Chondrocyte (in vitro differentiated cells): ENCODE data around the gene ADRA2B. TPM values are rescaled to one million over a fixed set of nuclear protein-coding genes. Genes with fewer than 3 reads are reported as not detected.

Experiments
- DNase-seq: peaks from one replicate; pipeline ENCODE4 v3.0.0; 2021; ENCODE audit warnings: mixed read lengths, low spot score
- H3K27ac Mint-ChIP-seq: one replicate; pipeline ENCODE4 v1.8.0; 2021; ENCODE audit warnings: mild to moderate bottlenecking, moderate library complexity, mixed read lengths; ENCODE audit not compliant: unreplicated experiment
- H3K27me3 Mint-ChIP-seq: 2 replicates; pipeline ENCODE4 v1.8.0; 2021; ENCODE audit warnings: low read depth, mixed read lengths
- H3K36me3 Mint-ChIP-seq: 2 replicates; pipeline ENCODE4 v1.8.0; 2021; ENCODE audit warnings: low read depth, mixed read lengths
- H3K4me1 Mint-ChIP-seq: 2 replicates; pipeline ENCODE4 v1.8.0; 2021; ENCODE audit warnings: low read depth, mild to moderate bottlenecking, mixed read lengths
- H3K4me3 Mint-ChIP-seq: one replicate; pipeline ENCODE4 v1.8.0; 2021; ENCODE audit warnings: mild to moderate bottlenecking, moderate library complexity, mixed read lengths; ENCODE audit not compliant: unreplicated experiment
- H3K9me3 Mint-ChIP-seq: 2 replicates; pipeline ENCODE4 v1.8.0; 2021; ENCODE audit warnings: low read depth, mixed read lengths
- CTCF ChIP-seq: fragments of 200-600 bp; sonication (generic); IDR thresholded peaks from 2 replicates; pipeline ENCODE4 v1.5.0; 2021; ENCODE audit warnings: antibody characterized with exemption, mild to moderate bottlenecking, moderate library complexity
- total RNA-seq: library from RNA; stranded (reverse); gene quantifications from 3 replicates; pipeline ENCODE4 v1.2.1, GENCODE V29; 2021

Gene ADRA2B
- total RNA-seq, 1 donor from 2014 or later, result 0.07 TPM

DNA sequence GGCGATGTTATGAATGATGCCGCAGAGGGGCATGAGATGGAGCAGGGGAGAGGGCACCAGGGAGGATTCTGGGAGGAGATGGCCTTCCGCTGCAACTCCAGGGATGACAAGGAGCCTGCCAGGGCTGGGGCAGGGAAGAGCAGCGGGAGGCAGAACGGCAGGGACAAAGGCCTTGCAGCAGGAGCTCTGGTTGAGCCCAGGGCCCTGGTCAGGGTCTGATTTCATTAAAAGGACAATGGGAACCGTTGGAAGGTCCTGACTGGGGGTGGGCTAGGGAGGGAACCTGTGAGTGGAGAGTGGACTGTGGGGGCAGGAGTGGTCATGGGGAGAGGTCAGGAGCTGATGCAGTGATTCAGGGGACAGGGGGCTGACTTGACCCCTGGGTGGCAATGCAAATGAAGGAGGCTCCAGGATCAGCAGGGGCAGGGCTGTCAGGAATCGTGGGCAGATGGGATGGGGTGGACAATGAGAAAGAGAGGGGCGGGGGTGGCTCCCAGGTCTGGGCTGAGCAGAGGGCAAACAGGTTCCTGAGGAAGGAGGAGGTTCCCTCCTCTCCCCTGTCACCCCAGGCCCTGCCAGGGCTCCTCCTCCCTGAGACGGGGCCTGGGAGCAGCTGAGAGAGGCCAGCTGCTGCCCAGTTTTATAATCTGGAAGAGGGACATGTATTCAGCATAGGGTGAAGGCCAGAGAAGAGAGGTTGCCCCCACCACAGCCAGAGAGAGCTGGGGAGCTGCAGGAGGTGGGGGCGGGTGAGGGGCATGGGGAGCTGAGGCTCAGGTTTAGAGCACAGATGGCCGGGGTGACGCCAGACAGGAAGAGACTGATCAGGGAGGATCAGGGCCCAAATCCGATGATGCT lies 36.2 kb upstream of the ADRA2B start:
- Mint-ChIP-seq H3K36me3 (no peaks in the 10 kb centered on the region), H3K4me3 (no peak overlapping the region), H3K9me3 (no peaks in the 10 kb centered on the region), H3K27ac (no peak overlapping the region), H3K4me1 (peaks cover 5% of the 10 kb centered on the region), H3K27me3 (peaks cover 2% of the 10 kb centered on the region)
- TF ChIP-seq CTCF, result no peak
- DNase-seq, result peak; percentile 57

DNA sequence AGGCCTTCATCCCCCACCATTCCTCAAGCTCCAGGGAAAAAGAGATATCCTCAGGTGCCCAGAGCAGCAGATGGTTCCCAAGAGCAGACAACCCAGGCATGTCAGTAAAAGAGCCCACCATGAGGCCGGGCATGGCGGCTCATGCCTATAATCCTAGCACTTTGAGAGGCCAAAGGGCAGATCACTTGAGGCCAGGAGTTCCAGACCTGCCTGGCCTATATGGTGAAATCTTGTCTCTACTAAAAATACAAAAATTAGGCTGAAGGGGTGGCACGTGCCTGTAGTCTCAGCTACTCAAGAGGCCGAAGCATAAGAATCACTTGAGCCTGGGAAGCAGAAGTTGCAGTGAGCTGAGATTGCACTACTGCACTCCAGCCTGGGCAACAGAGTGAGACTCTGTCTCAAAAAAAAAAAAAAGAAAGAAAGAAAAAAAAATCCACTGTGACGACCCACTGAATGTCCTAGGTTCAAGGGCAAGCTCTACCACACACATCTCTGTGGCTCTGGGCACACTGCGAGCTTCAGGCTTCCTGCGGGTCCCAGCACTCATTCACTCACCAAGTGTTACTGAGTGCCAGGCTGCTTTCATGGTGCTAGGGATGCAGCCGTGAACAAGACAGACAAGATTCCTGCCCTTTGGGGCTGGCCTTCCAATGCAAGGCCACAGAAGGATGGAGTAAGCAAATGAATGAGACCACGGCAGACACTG lies 35.4 kb upstream of the ADRA2B start:
- peaks cover 5% of the 10 kb centered on the region for H3K4me1 Mint-ChIP-seq
- H3K27ac Mint-ChIP-seq, result no peak overlapping the region
- no peak for DNase-seq
- H3K27me3 Mint-ChIP-seq, result peaks cover 2% of the 10 kb centered on the region
- no peaks in the 10 kb centered on the region for H3K9me3 Mint-ChIP-seq
- no peak for TF ChIP-seq CTCF
- no peak overlapping the region for H3K4me3 Mint-ChIP-seq
- H3K36me3 Mint-ChIP-seq, result no peaks in the 10 kb centered on the region

GRCh38 chr2:96150791-96151594 lies 34.6 kb upstream of the ADRA2B start:
- no peak for TF ChIP-seq CTCF
- H3K27me3 Mint-ChIP-seq, result peaks cover 2% of the 10 kb centered on the region
- no peak overlapping the region for H3K4me3 Mint-ChIP-seq
- H3K4me1 Mint-ChIP-seq, result peaks cover 5% of the 10 kb centered on the region
- H3K36me3 Mint-ChIP-seq, result no peaks in the 10 kb centered on the region
- DNase-seq, result peak; percentile 53
- H3K27ac Mint-ChIP-seq, result no peak overlapping the region
- H3K9me3 Mint-ChIP-seq, result no peaks in the 10 kb centered on the region

DNA sequence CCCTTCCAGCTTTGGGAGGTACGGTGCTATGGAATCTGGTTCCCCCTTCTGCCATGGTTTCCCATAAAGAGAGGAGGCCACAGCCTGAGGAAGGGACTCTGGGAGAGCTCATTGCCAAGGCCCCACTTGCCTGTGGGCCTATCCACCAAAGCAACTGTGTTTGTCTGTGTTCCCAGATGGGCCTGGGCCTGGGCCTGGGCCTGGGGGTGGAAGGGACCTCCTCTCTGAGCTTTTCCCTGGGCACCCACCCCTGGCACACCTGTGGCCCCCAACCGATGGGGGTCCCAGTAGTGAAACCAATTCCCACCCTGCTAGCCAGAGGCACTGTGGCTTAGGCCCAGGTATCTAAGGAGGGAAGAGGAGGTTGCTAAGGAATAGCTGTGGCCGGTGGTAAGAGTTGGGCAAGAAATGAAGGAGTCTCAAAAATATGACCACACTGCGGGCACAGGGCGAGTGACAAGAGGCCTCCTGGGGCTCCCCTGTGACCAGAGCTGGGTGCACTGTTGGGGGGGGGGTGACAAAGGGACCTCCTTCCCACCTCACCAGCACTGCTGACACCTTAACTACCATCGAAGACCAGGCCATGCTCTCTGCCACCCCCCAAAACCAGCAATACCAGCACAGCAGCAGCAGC lies 33.8 kb upstream of the ADRA2B start:
- TF ChIP-seq CTCF, result no peak
- H3K27me3 Mint-ChIP-seq, result peaks cover 2% of the 10 kb centered on the region
- H3K9me3 Mint-ChIP-seq, result no peaks in the 10 kb centered on the region
- DNase-seq, result peak; percentile 53
- no peak overlapping the region for H3K4me3 Mint-ChIP-seq
- no peak overlapping the region for H3K27ac Mint-ChIP-seq
- no peaks in the 10 kb centered on the region for H3K36me3 Mint-ChIP-seq
- H3K4me1 Mint-ChIP-seq, result peaks cover 5% of the 10 kb centered on the region
